HL-60 (cell line): ENCODE results near the gene KRT31.

Experiments used
- DNase-seq, 2 experiments: peaks; one replicate each; pipeline ENCODE4 v3.0.0-alpha.2; 2010 to 2020; ENCODE audit warnings: low read depth in 1 of 2, low spot score in 1 of 2
- H3K27ac ChIP-seq: fragments of 250-450 bp; sonication (Bioruptor Pico); replicated peaks from 2 replicates; pipeline ENCODE4 v1.5.1; 2020; ENCODE audit warnings: mild to moderate bottlenecking, moderate library complexity
- H3K27me3 ChIP-seq: fragments of 250-450 bp; sonication (Bioruptor Pico); 2 replicates; pipeline ENCODE4 v1.5.1; 2021; ENCODE audit warnings: mild to moderate bottlenecking, moderate library complexity; ENCODE audit not compliant: insufficient read depth, poor library complexity, severe bottlenecking
- H3K4me3 ChIP-seq: replicated peaks from 2 replicates; pipeline ENCODE4 v1.5.1; 2011; ENCODE audit warnings: mild to moderate bottlenecking, control low read depth, low read length; ENCODE audit not compliant: insufficient read depth
- GABPA ChIP-seq: IDR thresholded peaks from 2 replicates; pipeline ENCODE4 v1.6.1; 2012; ENCODE audit warnings: low read depth
- POLR2AphosphoS5 ChIP-seq: IDR thresholded peaks from 2 replicates; pipeline ENCODE4 v1.6.1; 2012; ENCODE audit warnings: low read depth
- SPI1 ChIP-seq: IDR thresholded peaks from 2 replicates; pipeline ENCODE4 v1.6.1; 2012; ENCODE audit warnings: low read depth, mild to moderate bottlenecking, borderline replicate concordance

KRT31 gene

GRCh38 chr17:41345992-41346391 lies 51.4 kb downstream of the KRT31 start:
- H3K27ac ChIP-seq: no peak overlapping the region
- DNase-seq: no peak

More at GRCh38 chr17:41345992-41346391, 51.4 kb downstream of the KRT31 start:
- H3K27me3 ChIP-seq: no peaks in the 10 kb centered on the region
- TF ChIP-seq POLR2AphosphoS5 (no peak), GABPA (no peak), SPI1 (no peak)
- H3K4me3 ChIP-seq: no peak overlapping the region
